GM10266 (cell line): ENCODE measurements around the gene AGPAT3.
A peak's percentile ranks its signal among the peaks of the same experiment; 100 is the strongest.

Experiments used
- DNase-seq: peaks from one replicate; pipeline ENCODE4 v3.0.0; 2012; ENCODE audit errors: extremely low spot score
- TF ChIP-seq, protein P1 (sequence below): IDR thresholded peaks from 2 replicates; pipeline ENCODE4 v1.5.1; 2012; ENCODE audit warnings: mild to moderate bottlenecking, low read depth; ENCODE audit not compliant: control insufficient read depth, insufficient read depth; ENCODE audit errors: missing control alignments

The AGPAT3 gene

DNA sequence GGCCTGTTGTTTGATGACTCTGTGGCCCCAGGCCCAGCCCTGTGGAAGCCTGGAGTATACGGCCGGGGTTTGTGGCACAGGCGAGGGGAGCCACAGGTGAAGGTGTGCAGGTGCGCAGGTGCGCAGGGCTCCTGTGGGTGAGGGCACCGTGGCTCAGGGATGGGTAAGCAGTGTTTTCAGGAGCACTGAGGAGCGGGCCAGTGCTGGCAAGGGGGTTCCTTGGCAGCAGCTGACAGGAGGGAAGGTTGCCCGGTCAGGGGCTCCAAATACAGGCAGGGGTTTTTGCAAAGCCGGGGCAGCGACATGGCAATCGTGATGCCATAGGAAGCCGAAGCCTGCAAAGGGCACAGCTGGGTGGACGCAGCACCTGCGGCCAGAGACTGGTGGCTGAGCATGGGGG is 20.7 kb downstream of the AGPAT3 start:
- no peak for DNase-seq
- TF ChIP-seq, protein P1, sequence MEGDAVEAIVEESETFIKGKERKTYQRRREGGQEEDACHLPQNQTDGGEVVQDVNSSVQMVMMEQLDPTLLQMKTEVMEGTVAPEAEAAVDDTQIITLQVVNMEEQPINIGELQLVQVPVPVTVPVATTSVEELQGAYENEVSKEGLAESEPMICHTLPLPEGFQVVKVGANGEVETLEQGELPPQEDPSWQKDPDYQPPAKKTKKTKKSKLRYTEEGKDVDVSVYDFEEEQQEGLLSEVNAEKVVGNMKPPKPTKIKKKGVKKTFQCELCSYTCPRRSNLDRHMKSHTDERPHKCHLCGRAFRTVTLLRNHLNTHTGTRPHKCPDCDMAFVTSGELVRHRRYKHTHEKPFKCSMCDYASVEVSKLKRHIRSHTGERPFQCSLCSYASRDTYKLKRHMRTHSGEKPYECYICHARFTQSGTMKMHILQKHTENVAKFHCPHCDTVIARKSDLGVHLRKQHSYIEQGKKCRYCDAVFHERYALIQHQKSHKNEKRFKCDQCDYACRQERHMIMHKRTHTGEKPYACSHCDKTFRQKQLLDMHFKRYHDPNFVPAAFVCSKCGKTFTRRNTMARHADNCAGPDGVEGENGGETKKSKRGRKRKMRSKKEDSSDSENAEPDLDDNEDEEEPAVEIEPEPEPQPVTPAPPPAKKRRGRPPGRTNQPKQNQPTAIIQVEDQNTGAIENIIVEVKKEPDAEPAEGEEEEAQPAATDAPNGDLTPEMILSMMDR: no peak

DNA sequence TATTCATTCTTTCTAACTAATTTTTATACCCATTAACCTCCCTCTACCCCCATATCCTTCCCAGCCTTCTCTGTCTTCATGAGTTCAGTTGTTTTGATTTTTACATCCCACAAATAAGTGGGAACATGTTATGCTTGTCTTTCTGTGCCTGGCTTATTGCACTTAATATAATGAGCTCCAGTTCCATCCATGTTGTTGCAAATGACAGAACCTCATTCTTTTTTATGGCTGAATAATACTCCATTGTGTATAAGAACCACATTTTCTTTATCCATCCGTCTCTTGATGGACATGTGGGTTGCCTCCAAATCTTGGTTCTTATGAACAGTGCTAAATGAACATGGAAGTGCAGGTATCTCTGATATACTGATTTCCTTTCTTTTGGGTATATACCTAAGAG is 21.5 kb downstream of the AGPAT3 start:
- TF ChIP-seq, protein P1: no peak
- DNase-seq: no peak

- DNase-seq: no peak
- TF ChIP-seq, protein P1: no peak
These were observed 24.0 kb downstream of the AGPAT3 start for GRCh38 chr21:43889069-43889468.

- TF ChIP-seq, protein P1: no peak
- no peak for DNase-seq
These were observed 25.0 kb downstream of the AGPAT3 start for GRCh38 chr21:43890042-43890441.

GRCh38 chr21:43892334-43892733 is 27.3 kb downstream of the AGPAT3 start:
- no peak for DNase-seq
- TF ChIP-seq, protein P1: no peak

DNA sequence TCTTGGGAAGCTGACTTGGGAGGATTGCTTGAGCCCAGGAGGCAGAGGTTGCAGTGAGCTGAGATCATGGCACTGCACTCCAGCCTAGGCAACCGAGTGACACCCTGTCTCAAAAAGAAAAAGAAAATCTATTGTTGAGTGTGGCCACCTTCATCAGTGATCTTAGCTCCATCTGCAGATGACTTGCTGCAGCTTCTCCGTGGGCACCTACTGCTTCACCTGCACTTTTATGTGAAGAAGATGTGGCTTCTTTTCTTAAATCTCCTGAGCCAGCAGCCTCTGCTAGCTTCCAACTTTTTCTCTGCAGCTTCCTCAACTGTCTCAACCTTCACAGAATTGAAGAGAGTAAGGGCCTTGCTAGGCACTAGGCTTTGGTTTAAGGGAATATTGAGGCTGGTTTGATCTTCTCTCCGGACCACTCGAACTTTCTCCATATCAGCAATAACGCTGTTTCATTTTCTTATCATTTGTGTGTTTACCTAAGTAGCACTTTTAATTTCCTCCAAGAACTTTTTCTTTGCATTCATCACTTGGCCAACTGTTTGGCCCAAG is 28.0 kb downstream of the AGPAT3 start:
- TF ChIP-seq, protein P1: no peak
- no peak for DNase-seq

GRCh38 chr21:43893536-43894205 is 28.6 kb downstream of the AGPAT3 start:
- TF ChIP-seq, protein P1: no peak
- peak; percentile 43 for DNase-seq
